HepG2 (cell line): ENCODE data around the gene SAMD4B. TPM values are rescaled to one million over a fixed set of nuclear protein-coding genes. Genes with fewer than 3 reads are reported as not detected.

Experiments
- FOXM1 ChIP-seq: sonication (generic); formaldehyde crosslinking; IDR thresholded peaks from 2 replicates; pipeline ENCODE4 v1.5.0; 2020; ENCODE audit warnings: missing genetic modification reagents
- JARID2 ChIP-seq: sonication (generic); formaldehyde crosslinking; IDR thresholded peaks from 2 replicates; pipeline ENCODE4 v1.8.1; 2023; ENCODE audit warnings: missing genetic modification reagents, inconsistent platforms; ENCODE audit not compliant: insufficient replicate concordance
- KIAA2018 ChIP-seq: sonication (generic); formaldehyde crosslinking; IDR thresholded peaks from 2 replicates; pipeline ENCODE4 v1.5.0; 2020; ENCODE audit warnings: mild to moderate bottlenecking, missing genetic modification reagents, borderline replicate concordance
- NFE2L1 ChIP-seq: sonication (generic); formaldehyde crosslinking; IDR thresholded peaks from 2 replicates; pipeline ENCODE4 v1.4.0; 2020; ENCODE audit warnings: missing genetic modification reagents, mild to moderate bottlenecking, borderline replicate concordance
- NFE2L2 ChIP-seq: fragments of 150-350 bp; IDR thresholded peaks from 2 replicates; pipeline ENCODE4 v1.6.1; 2014; ENCODE audit warnings: low read length
- REPIN1 ChIP-seq: sonication (generic); formaldehyde crosslinking; IDR thresholded peaks from 2 replicates; pipeline ENCODE4 v1.8.0; 2022; ENCODE audit warnings: missing genetic modification reagents, low read depth, mild to moderate bottlenecking, borderline replicate concordance
- RNF2 ChIP-seq: fragments of 450-650 bp; conservative IDR thresholded peaks from 2 replicates; pipeline ENCODE4 v1.6.1; 2016; ENCODE audit warnings: low read depth
- SCMH1 ChIP-seq: sonication (generic); formaldehyde crosslinking; IDR thresholded peaks from 2 replicates; pipeline ENCODE4 v1.9.0; 2021; ENCODE audit warnings: missing genetic modification reagents, mild to moderate bottlenecking, borderline replicate concordance
- SMAD9 ChIP-seq: sonication (generic); formaldehyde crosslinking; IDR thresholded peaks from 2 replicates; pipeline ENCODE4 v1.5.1; 2020; ENCODE audit warnings: mild to moderate bottlenecking, missing genetic modification reagents
- ZBTB21 ChIP-seq: sonication (generic); formaldehyde crosslinking; IDR thresholded peaks from 2 replicates; pipeline ENCODE4 v1.4.0; 2020; ENCODE audit warnings: missing genetic modification reagents
- ZBTB40 ChIP-seq, 2 experiments: fragments of 450-650 bp in 1 of 2; sonication (generic) in 1 of 2; formaldehyde crosslinking in 1 of 2; IDR thresholded peaks; 2 replicates each; pipeline versions ENCODE4 v1.6.1 to v1.8.0; 2016 to 2022; ENCODE audit warnings: antibody characterized with exemption in 1 of 2, mild to moderate bottlenecking in 1 of 2, missing genetic modification reagents in 1 of 2
- ZNF24 ChIP-seq: fragments of 450-650 bp; IDR thresholded peaks from 2 replicates; pipeline ENCODE4 v1.6.1; 2017; ENCODE audit warnings: antibody characterized with exemption, mild to moderate bottlenecking
- ZNF496 ChIP-seq: sonication (generic); formaldehyde crosslinking; IDR thresholded peaks from 2 replicates; pipeline ENCODE4 v1.8.1; 2023; ENCODE audit warnings: mild to moderate bottlenecking, moderate library complexity, missing genetic modification reagents; ENCODE audit not compliant: insufficient replicate concordance
- polyA plus RNA-seq, 8 experiments: library from polyadenylated mRNA; depleted of rRNA in 3 of 8; stranded (reverse) in 7 of 8; unstranded in 1 of 8; fragments of >200 nt; fragmentation: Illumina TruSeq in 4 of 8; extraction: Trizol in 4 of 8; gene quantifications; 2 replicates each; pipeline versions ENCODE4 v1.2.1 to v1.2.3, GENCODE V29; 2011 to 2016; ENCODE audit warnings: low read depth in 4 of 8, missing spikeins in 1 of 8, mixed read lengths in 1 of 8; ENCODE audit not compliant: insufficient read depth in 1 of 8
- total RNA-seq, 5 experiments: library from RNA; depleted of rRNA; stranded (reverse); fragments of >200 nt; fragmentation: Illumina TruSeq; extraction: Trizol; gene quantifications; 2 replicates each; pipeline ENCODE4 v1.2.3, GENCODE V29; 2016; ENCODE audit warnings: low read depth in 1 of 5

Gene SAMD4B
- total and polyA plus RNA-seq, 2 of the 13 experiments (the other 11 are each of a cell fraction or from before 2014, with no cell fraction given), result 26.0 to 31.8 TPM

- TF ChIP-seq FOXM1 (CRISPR knock-in tag), result no peak
- TF ChIP-seq KIAA2018 (CRISPR knock-in tag), result no peak
- TF ChIP-seq ZBTB40 (IDR thresholded peaks at IDR 0.05), result no peak
- TF ChIP-seq ZBTB40 (CRISPR knock-in tag; IDR thresholded peaks at IDR 0.05), result no peak
- TF ChIP-seq ZBTB21 (CRISPR knock-in tag), result peak; percentile 97; the same call in 1 of the 2 replicates
- TF ChIP-seq SMAD9, result no peak
- TF ChIP-seq ZNF24, result no peak
- no peak for TF ChIP-seq RNF2
- TF ChIP-seq JARID2, result no peak
- no peak for TF ChIP-seq NFE2L1 (CRISPR knock-in tag)
- 0 out of 2 replicates have a peak, but pooled peaks have one; percentile 19 for TF ChIP-seq REPIN1 (CRISPR knock-in tag)
- TF ChIP-seq SCMH1 (CRISPR knock-in tag), result no peak
- TF ChIP-seq ZNF496, result no peak
- TF ChIP-seq NFE2L2, result no peak
Observed at GRCh38 chr19:39390451-39390750, 48.2 kb downstream of the SAMD4B start (continued).
